ENCODE data around the gene LOXL1. TPM values are rescaled to one million over a fixed set of nuclear protein-coding genes. Genes with fewer than 3 reads are reported as not detected.

Gene LOXL1
- total and polyA plus RNA-seq, 2 of the 13 experiments (the other 11 are each of a cell fraction or from before 2014, with no cell fraction given) = 0.51 to 1.3 TPM

- in situ Hi-C loops (cut with HindIII; ENCODE audit: extremely low pct_ligation_motif_present, low pct_unique_long_range_greater_than_20kb) (no loop called here), intact Hi-C loops (cut with micrococcal nuclease; ENCODE audit: unreplicated experiment) (no loop called here)
- POLR2A ChIA-PET = no interaction called here
- Histone ChIP-seq H3K79me2 (ENCODE audit: insufficient read depth, low read length) (no peaks in the 10 kb centered on the region), H3K4me3 (replicated peaks in 1 of 3; ENCODE audit: insufficient read depth in 1 of 3, low read depth in 2 of 3, low read length in 3 of 3) (no peak overlapping the region), H3K9ac (ENCODE audit: insufficient read depth, low read depth, low read length) (no peak overlapping the region), H4K20me1 (ENCODE audit: insufficient read depth, low read length) (no peaks in the 10 kb centered on the region), H3K27ac (ENCODE audit: extremely low read length, insufficient read depth, low read length) (no peak overlapping the region), H2AFZ (ENCODE audit: low read length) (no peak overlapping the region), H3K27me3 (ENCODE audit: control insufficient read depth in 1 of 2, insufficient read depth in 2 of 2, low read length in 2 of 2) (peaks cover 2 to 3% of the 10 kb centered on the region in 2 experiments; a peak in 2 of 5 replicates), H3K4me1 (ENCODE audit: insufficient read depth, low read length) (no peaks in the 10 kb centered on the region), H3K4me2 (ENCODE audit: low read depth, low read length) (no peak overlapping the region), H3K36me3 (replicated peaks in 1 of 2; ENCODE audit: control insufficient read depth in 1 of 2, insufficient read depth in 2 of 2, low read length in 2 of 2) (no peaks in the 10 kb centered on the region), H3K9me3 (ENCODE audit: low read length) (no peaks in the 10 kb centered on the region)
- DNase-seq (ENCODE audit: low spot score) = no peak
- BruUV-seq (replicated peaks) = no TSS peak
- WGBS (ENCODE audit: low lambda C conversion rate) = 42% methylated on average over 13 of the region's 15 CpGs
- TF ChIP-seq TGIF2 (CRISPR knock-in tag; IDR thresholded peaks at IDR 0.05) = no peak
- no peak for TF ChIP-seq ZNF704 (CRISPR knock-in tag; IDR thresholded peaks at IDR 0.05; ENCODE audit: borderline replicate concordance)
- no peak for TF ChIP-seq CEBPB (IDR thresholded peaks at IDR 0.05; ENCODE audit: borderline replicate concordance, low read depth, low read length)
- no peak for TF ChIP-seq TEAD2 (CRISPR knock-in tag; IDR thresholded peaks at IDR 0.05)
- TF ChIP-seq ZBTB25 (CRISPR knock-in tag; IDR thresholded peaks at IDR 0.05) = no peak
- TF ChIP-seq BCLAF1 (IDR thresholded peaks at IDR 0.05) = no peak
- no peak for TF ChIP-seq ZKSCAN8 (CRISPR knock-in tag; IDR thresholded peaks at IDR 0.05; ENCODE audit: borderline replicate concordance)
- CTCF ChIA-PET (ENCODE audit: low intra/inter-chr PET ratio, low total read pairs) = no interaction called here
- ATAC-seq = no peak
- no peak for FAIRE-seq
These were observed 26.8 kb upstream of the LOXL1 start for GRCh38 chr15:73899197-73900094.
